NCI-H510A (cell line): ENCODE data around the gene ACSL5.

ENCODE experiments used
- DNase-seq: peaks from one replicate; lab custom pipeline; 2025; lab: John Stamatoyannopoulos, UW

The ACSL5 gene

DNA sequence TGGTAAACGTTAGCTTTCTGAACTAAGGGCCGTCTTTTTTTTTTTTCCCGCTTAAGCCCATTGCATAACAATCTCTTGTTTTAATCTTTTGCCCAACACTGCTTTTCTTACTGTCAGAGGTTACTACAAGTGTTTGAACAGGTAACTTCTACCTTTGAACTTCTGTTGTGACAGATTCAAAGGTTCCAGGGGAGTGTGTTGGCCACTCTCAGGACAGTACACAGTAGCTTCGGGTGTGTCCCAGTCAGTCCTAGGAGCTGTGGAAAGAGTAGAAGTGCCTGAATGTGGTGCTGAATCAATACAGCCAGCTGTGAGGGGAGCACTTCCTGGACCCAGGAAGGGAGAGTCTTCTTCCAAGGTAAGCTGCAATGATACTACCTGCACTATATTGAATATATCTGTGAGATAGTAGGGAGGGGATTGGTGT, at the start of gene ACSL5:
Gene ACSL5, plus strand, starts transcription at position 205 of the 427 bp plus-strand sequence. CDS start 20,831 bp downstream, outside the sequence.
- no peak for DNase-seq

DNA sequence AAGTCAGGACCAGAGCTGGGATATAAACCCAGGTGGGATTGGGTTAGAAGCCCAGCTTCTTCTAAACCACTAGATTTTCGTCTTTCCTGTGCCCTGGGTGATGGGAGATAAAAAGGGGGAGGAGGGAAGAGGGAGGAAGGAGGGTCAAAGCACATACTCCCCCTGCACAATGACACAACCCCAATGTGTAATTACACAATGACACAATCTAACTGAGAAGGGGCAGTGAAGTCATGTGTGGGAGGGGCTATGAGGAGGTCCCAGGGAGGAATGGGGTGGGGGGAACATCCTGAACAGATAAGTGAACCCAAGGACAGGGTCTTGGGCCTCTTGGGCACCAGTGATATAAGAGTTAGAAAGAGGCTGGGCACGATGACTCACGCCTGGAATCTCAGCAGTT, 46.2 kb upstream of the ACSL5 start:
- DNase-seq, result no peak

DNA sequence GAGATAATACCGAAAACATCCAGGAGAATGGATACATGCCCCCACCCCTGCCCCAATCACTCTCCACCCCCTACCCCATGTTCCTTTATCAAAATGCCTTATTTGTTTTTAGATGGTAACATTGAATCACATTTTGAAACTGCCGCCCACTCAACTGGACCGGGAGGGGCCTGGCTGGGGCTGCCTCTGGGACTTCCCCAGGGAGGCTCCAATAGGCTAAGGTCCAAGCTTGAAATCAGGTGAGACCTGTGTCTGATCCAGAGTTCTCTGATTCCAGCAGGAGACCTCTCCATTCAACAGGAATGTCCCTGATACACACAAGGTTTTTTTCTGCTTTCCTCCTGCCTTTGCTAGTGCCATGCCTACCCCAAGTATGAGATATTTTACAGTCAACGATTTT, 43.8 kb upstream of the ACSL5 start:
- no peak for DNase-seq

- DNase-seq, result no peak
These were observed 43.2 kb upstream of the ACSL5 start for GRCh38 chr10:112330607-112331160.

- DNase-seq, result no peak
These were observed 41.9 kb upstream of the ACSL5 start for GRCh38 chr10:112332022-112332421.

DNA sequence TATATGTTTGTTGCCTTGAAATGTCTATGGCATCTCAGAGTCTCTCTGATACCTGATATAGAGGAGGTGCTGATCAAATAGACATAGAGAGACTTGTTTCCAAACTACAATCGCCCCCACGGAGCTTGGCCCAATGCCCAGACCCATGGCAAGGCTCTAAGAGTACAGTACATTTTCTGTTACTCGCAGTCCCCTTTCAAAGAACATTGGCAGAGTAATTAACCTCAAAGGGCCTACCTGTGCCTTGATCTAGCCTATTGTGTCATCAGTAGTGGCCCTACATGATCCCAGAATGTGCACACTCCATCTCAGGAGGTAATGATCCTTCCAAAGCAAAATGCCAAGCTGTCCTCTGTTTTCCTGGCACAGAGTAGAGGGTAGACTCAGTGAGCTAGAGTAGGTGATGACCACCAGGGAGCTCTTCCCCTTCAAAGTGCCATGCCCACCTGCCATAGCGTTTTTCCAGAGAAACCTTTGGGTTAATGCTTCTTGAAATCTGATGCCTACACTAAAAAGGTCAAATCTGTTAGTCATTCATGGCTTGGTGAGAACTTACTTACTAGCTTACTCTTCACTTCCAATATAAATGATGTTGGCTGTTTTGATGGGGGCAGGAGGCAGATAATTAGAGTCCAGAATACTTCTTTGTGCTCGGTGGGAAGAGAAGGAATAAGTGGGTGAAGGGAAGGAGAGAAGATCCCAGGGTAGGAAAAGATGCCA, 41.2 kb upstream of the ACSL5 start:
- DNase-seq, result no peak

DNA sequence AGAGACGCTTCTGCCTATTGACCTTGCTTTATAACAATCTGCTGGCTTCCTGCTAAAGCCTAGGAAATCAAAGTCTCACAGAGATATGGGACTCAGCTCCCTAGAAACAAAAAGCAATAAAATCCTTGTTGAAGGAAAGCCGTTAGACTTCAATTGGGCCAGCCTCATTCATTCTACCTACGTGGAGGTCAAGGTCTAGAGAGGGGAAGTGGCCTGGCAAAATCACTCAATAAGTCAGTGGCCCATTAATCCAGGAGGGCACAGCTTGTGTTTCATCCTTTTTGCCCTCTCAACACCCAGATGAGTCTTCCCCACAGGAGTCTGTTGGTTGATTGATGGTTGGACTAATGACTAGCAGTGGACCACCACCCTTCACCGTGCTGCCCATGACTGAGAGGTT, 40.5 kb upstream of the ACSL5 start:
- no peak for DNase-seq

DNA sequence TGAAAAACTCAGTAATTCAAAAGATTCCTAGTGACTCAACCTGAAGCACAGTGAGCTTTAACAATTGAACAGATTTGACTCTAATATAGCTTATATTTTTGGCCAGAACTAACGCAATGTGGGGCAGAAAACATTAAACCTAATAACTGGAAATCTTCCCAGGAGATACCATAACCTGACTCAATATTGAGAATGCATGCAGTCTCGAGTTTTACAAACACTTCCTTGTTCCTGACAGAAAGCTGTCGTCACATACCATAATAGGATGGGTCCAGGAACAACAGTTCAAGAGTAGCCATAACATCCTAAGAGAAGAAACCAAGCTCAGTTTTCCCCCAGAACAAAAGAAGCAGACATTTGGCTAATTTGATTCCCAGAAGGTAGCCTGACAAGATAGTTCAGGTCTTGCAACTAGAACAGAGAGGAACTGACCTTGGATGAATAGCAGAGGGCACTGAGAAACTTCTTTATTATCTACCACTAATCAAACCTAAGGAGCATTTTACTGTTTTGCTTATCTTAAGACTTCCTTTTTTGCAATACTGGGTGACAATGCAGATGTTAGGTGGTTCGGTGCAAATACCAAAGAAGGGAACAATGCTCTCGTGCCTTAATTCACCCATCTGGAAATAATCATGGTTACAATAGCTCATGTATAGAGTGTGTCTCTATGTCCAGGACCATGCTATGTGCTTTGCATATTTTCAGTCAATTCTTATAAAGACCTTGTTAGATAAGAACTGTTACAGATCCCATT, 38.6 kb upstream of the ACSL5 start:
- DNase-seq, result no peak

DNA sequence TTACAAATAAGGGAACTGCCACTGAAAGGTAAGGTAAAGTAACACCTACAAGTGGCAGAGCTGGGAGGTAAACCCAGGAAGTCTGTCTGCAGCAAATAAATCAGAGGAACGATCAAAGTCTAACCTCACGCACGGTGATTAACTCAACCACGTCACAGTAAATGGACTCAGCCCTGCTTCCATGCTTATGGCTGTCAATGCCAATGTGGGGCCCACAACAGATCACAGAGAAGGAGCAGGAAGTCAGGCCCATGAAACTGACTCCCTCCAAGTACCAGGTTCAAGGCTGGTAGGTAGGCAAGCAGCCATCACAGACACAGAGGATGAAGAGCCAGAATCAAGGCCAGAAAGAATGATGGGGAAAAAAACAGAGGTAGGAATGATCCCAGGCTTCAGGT, 38.0 kb upstream of the ACSL5 start:
- DNase-seq, result no peak

DNA sequence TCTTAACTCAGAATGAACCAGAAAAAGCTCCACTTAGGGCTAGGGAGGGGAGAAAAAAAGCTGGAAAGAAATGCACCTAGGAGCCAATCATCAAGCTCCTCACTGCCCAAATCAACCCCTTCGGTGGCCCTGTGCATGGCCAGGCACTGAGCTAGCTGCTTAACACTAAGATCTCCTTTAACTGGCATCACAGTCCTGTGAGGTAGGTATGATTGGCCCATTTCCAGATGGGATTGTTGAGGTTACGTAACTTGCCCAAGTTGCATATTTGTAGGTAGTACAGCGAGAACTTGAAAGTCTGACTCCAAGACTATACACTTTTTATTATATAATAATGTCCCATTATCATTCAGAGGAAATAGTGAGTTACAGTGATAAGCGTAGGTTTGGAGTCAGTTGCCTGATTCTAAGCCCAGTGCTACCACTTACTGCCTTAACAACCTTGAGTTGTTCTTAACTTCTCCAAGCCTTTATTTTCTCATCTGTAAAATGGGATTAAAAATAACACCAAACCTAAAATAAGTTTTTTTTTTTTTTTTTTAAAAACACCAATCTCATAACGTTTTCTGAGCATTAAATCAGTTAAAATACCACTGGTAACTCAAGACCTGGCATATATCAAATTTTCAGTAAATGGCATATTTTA, 37.2 kb upstream of the ACSL5 start:
- DNase-seq, result no peak

DNA sequence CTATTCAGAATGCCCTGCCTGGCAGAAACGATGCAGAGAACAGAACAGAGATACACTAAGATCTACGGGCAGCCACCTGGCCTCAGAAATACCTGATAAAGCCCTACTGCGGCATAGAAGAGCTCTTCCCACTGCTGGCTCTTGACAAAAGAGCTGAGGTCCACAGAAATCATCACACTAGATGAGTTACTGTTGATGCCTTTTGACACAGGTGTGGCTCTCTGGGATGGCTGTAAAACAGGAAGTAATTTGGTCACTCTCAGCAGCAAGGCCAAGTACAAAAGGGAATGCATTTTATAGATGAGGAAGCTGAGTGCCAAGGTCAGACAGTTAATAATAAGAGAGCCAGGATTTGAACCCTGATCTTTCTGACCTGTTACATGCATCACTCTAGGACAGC, 35.0 kb upstream of the ACSL5 start:
- DNase-seq, result no peak

GRCh38 chr10:112340601-112341000, 33.3 kb upstream of the ACSL5 start:
- no peak for DNase-seq

DNA sequence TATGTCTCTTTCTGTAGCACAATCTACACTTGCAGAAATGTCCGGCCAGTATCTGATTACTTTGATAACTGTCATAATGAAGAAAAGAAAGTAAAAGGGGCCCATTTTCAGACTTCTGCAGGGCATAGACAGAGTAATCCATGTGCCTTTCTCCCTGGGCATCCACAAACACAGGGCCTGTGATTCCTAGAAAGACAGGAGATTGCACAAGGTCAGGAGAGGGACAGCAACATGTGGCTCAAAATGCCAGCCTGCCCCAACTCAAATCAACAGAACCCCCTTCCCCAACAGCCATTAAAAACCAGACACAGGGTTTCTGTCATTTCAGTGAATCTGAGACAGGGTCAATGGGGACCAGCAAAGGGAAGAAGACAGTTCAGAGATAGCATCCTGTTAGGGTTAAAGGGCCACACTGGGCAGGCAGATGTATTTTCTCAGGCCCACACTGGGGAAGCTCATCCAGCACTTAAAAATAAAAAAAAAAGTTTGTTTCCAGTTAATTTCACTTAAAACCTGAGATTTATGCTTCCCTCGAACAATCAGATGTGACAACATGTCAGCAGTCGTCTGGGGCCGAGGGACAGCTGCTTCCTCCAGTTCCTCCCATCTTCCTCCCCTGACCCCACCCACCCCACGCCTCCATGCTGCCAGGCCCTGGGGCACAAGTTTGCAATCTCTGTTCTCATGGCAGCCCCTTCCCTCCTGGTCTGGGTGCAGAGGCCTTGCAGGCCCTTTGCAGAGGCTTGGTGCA, 30.7 kb upstream of the ACSL5 start:
- DNase-seq, result no peak

DNA sequence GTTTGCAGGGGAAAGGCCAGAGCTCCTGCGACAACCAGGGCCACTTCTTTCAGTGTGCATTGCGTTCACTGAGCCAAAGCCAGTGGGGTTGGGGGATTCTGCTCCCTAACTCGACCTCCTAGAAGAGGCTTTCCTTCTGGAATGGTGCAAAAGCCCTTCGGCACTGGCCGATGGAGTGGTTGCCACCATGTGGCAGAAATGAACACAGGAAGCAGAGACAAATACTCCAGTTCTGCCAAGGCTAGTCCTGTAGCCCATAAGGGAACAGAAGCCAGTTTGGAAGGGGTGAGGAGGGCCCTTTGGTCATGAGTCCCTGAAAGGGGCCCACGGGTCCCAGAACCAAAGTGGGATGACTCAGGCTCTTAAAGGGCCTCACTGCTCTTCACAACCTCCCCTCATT, 29.7 kb upstream of the ACSL5 start:
- DNase-seq, result no peak

DNA sequence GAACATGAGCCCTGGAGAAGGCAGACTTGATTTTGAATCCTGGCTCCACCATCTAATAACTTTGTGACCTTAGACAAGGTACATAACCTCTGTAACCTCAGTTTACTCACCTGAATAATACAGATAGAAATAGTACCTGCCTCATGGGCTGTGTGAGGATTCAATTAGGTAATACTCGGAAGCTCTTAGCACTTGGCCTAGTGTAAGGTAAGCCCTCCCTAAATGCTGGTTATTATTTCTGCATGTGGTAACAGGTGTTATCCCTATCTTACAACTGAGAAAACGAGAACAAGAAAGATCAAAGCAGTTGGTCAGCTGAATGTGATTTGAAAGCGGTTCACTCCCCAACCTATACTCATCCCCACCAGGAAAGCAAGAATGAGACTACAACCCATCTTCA, 28.7 kb upstream of the ACSL5 start:
- DNase-seq, result no peak

DNA sequence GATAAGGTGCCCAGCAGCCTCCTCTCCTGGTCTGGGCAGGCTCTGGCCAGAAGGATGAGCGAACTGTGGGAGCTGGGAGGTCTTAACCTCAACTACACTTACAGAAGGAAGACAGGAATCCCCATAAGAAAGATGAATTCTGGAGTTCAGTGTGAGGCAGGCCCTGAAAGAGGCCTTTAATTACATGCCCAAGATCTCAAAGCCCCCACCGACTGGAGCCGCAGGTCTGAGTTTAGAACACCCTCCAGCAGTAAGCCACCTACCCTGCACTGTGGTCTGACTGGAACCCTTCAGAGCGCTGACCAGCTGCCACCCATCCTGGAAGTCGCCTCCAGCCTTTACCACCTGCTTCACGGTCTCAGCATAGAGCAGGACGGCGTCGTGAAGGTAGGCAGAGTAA, 28.2 kb upstream of the ACSL5 start:
- no peak for DNase-seq

DNA sequence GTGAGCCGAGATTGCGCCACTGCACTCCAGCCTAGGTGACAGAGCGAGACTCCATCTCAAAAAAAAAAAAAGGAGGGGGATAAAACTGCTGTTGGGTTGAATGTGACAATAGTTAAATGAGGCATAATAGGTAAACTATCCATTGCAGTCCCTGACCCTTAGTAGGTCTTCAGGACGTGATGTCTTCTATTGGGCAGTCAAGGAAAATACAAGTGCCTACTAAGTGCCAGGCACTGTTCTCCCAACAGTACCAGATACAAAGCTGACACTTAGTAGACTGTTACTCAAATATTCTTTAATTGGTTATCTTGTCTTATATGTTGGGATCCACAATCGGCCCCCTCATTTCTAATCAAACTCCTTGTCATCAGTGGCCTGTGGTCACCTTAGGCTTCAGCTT, 27.1 kb upstream of the ACSL5 start:
- no peak for DNase-seq

GRCh38 chr10:112347709-112348671, 25.9 kb upstream of the ACSL5 start:
- no peak for DNase-seq

DNA sequence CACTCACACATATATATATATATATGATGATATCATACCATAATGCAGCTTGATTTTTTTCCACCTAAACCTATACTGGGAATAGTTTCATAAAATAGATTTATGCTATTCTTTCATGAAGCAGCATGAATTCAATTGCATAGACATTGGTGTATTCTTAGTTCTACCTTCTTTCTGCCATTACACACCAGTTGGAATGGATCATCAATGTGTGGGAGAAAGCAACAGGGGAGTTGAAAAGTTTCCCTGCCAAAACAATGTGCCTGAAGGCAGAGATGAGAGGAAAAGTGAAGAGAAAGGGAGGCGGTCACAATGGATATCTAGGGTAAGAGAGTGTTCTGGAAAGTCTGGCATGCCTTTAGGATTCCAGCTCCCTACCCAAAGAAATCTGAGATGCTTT, 25.2 kb upstream of the ACSL5 start:
- no peak for DNase-seq

- DNase-seq, result no peak
These were observed 24.3 kb upstream of the ACSL5 start for GRCh38 chr10:112349521-112350085.

DNA sequence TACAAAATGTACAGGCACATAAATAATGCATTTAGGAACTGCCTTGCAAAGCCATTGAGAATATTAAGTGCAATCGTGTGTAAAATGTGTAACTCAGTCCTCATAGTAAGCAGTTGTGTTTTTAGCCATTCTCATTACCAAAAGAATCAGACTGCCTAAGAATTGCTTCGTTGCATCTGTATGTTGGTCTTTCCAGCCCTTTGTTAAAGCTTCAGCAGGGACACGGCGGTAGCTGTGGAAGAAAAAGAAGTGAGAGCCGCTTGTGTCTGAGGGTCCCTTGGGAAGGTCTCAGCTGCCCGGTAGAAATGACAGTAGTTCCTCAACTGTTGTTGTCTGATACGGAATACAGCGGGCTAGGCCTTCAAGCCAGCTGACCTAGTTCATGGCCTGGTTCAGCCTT, 22.8 kb upstream of the ACSL5 start:
- DNase-seq, result no peak
